ENCODE results near the gene EPG5. TPM values are rescaled to one million over a fixed set of nuclear protein-coding genes. Genes with fewer than 3 reads are reported as not detected.
"Not testable (repeated sequence)": the region's sequence is repeated elsewhere in the genome, so short reads cannot be mapped to it uniquely, and the experiment has no call there.

EPG5 gene
- total RNA-seq, 1 experiment from 2014 or later, result 22.7 TPM

DNA sequence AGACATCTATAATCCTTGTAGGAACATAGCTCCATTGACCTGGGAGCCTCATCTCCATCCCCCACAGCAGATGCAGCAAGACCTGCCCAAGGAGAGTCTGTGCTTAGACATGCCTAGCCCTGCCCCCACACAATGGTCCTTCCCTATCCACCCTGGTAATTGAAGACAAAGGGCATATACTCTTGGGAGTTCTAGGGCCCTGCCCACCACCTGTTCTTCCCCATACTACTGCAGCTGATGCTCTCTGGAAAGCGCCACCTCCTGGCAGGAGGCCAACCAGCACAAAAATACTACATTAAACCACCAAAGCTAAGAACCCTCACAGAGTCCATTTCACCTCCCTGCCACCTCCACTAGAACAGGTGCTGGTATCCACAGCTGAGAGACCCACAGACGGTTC lies 160.0 kb downstream of the EPG5 start:
- POLR2A ChIA-PET, result interaction anchor here (0.5 kb wide), 1 partner anchor 1049 kb away, joined by 3 read pairs; no protein-coding TSS in a partner anchor
- DNase-seq (ENCODE audit: low spot score) (peak; percentile 67), ATAC-seq (peak; percentile 65)
- Mint-ChIP-seq H3K9me3 (peaks cover 42% of the 10 kb centered on the region), H3K36me3 (peaks cover 19% of the 10 kb centered on the region), H3K4me1 (peaks cover 21% of the 10 kb centered on the region)
- H3K27ac Mint-ChIP-seq; H3K27me3 Mint-ChIP-seq (ENCODE audit: low read depth); H3K4me3 Mint-ChIP-seq: not testable (repeated sequence)
- 0 out of 2 replicates have a peak, but pooled peaks have one; percentile 16 for TF ChIP-seq CTCF (IDR thresholded peaks at IDR 0.05)
- CTCF ChIA-PET, result interaction anchor here (0.9 to 2.5 kb wide), 24 partner anchors 20 to 142 kb away, joined by 3 to 22 read pairs (median 6); partner anchors contain the start of gene SLC14A1

DNA sequence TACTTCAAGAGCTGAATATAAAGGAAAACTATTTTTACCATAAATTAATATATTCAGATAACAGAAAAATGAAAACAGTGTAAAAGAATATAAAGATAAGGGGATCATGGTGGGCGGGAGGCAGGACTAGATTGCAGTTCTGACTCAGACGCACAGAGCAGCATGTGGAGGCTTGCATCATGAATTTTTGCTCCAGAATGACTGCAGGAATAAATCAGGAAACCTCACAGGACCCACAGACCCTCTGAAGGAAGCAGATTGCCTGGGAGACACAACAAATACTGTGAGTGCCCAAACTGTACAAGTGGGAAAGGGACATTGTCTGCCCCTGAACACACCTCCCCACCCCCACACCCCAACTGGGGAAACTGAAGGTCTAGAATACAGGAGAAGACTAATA lies 160.9 kb downstream of the EPG5 start:
- ATAC-seq, result no peak

DNA sequence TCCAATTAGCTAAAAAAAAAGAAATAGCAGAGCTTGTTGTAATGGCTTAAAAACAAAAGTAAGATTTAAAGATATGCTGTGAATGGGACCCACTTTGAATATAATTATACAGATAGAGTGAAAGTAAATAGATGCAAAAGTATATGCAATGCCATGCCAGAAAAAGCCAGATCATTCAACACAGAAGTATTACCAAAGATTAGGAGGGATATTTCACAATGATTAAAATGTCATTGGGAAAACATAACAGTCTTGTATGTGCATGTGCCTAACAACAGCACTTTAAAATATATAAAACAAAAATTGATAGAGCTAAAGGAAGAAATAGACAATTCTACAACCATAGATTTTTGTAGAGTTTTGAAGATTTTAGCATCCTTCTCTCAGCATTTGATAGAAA lies 161.6 kb downstream of the EPG5 start:
- H3K27ac Mint-ChIP-seq, result no peak overlapping the region
- TF ChIP-seq ERG (CRISPR knock-in tag; IDR thresholded peaks at IDR 0.05) (no peak), PRRX2 (CRISPR knock-in tag; IDR thresholded peaks at IDR 0.05) (no peak), EMX1 (CRISPR knock-in tag; IDR thresholded peaks at IDR 0.05) (no peak), TEAD1 (CRISPR knock-in tag; IDR thresholded peaks at IDR 0.05) (no peak)
- TF ChIP-seq, protein P1, sequence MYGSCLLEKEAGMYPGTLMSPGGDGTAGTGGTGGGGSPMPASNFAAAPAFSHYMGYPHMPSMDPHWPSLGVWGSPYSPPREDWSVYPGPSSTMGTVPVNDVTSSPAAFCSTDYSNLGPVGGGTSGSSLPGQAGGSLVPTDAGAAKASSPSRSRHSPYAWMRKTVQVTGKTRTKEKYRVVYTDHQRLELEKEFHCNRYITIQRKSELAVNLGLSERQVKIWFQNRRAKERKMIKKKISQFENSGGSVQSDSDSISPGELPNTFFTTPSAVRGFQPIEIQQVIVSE (CRISPR knock-in tag; IDR thresholded peaks at IDR 0.05; ENCODE audit: borderline replicate concordance), result no peak
- H3K4me1 Mint-ChIP-seq, result peaks cover 21% of the 10 kb centered on the region
- H3K4me3 Mint-ChIP-seq, result no peak overlapping the region
- CTCF ChIA-PET, result interaction anchor here (2.2 kb wide), 1 partner anchor 60 kb away, joined by 10 read pairs; no protein-coding TSS in a partner anchor
- H3K27me3 Mint-ChIP-seq (ENCODE audit: low read depth), result no peaks in the 10 kb centered on the region; the same call in 1 of the 2 replicates
- DNase-seq (ENCODE audit: low spot score), result no peak
- POLR2A ChIA-PET, result no interaction called here
- H3K36me3 Mint-ChIP-seq, result peaks cover 33% of the 10 kb centered on the region
- no peak for ATAC-seq
- H3K9me3 Mint-ChIP-seq, result peaks cover 55% of the 10 kb centered on the region

More for the DNA sequence above, 160.9 kb downstream of the EPG5 start:
- no peak for TF ChIP-seq ELF4 (CRISPR knock-in tag; IDR thresholded peaks at IDR 0.05; ENCODE audit: low read depth)
- TF ChIP-seq NR1H2 (CRISPR knock-in tag; IDR thresholded peaks at IDR 0.05), result no peak
- TF ChIP-seq OVOL2 (CRISPR knock-in tag; IDR thresholded peaks at IDR 0.05; ENCODE audit: borderline replicate concordance), result no peak
- no peak for TF ChIP-seq CBFB (CRISPR knock-in tag; IDR thresholded peaks at IDR 0.05; ENCODE audit: low read depth)
- TF ChIP-seq TEAD1 (CRISPR knock-in tag; IDR thresholded peaks at IDR 0.05), result no peak
- no peak for TF ChIP-seq RELA (CRISPR knock-in tag; IDR thresholded peaks at IDR 0.05; ENCODE audit: borderline replicate concordance)
- TF ChIP-seq IRF1 (CRISPR knock-in tag; IDR thresholded peaks at IDR 0.05), result no peak
- no peak for TF ChIP-seq ZNF263 (CRISPR knock-in tag; IDR thresholded peaks at IDR 0.05; ENCODE audit: low read depth)
- TF ChIP-seq GRHL2 (CRISPR knock-in tag; IDR thresholded peaks at IDR 0.05; ENCODE audit: insufficient replicate concordance, severe bottlenecking), result no peak
- TF ChIP-seq GTF2I (CRISPR knock-in tag; conservative IDR thresholded peaks at IDR 0.05), result no peak
- TF ChIP-seq, protein P2, sequence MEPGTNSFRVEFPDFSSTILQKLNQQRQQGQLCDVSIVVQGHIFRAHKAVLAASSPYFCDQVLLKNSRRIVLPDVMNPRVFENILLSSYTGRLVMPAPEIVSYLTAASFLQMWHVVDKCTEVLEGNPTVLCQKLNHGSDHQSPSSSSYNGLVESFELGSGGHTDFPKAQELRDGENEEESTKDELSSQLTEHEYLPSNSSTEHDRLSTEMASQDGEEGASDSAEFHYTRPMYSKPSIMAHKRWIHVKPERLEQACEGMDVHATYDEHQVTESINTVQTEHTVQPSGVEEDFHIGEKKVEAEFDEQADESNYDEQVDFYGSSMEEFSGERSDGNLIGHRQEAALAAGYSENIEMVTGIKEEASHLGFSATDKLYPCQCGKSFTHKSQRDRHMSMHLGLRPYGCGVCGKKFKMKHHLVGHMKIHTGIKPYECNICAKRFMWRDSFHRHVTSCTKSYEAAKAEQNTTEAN (CRISPR knock-in tag; IDR thresholded peaks at IDR 0.05), result no peak
- TF ChIP-seq, protein P3, sequence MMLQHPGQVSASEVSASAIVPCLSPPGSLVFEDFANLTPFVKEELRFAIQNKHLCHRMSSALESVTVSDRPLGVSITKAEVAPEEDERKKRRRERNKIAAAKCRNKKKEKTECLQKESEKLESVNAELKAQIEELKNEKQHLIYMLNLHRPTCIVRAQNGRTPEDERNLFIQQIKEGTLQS (CRISPR knock-in tag; conservative IDR thresholded peaks at IDR 0.05), result no peak
- no peak for TF ChIP-seq ERG (CRISPR knock-in tag; IDR thresholded peaks at IDR 0.05)
- TF ChIP-seq TP53 (CRISPR knock-in tag; IDR thresholded peaks at IDR 0.05), result no peak
- TF ChIP-seq SMAD3 (CRISPR knock-in tag; IDR thresholded peaks at IDR 0.05; ENCODE audit: borderline replicate concordance), result no peak
- Mint-ChIP-seq H3K27ac (no peak overlapping the region), H3K36me3 (peaks cover 27% of the 10 kb centered on the region), H3K9me3 (peaks cover 48% of the 10 kb centered on the region), H3K4me3 (no peak overlapping the region), H3K27me3 (ENCODE audit: low read depth) (no peaks in the 10 kb centered on the region), H3K4me1 (peaks cover 21% of the 10 kb centered on the region)
- CTCF ChIA-PET, result interaction anchor here (0.9 to 2.5 kb wide), 12 partner anchors 19 to 83 kb away, joined by 3 to 22 read pairs (median 7); no protein-coding TSS in a partner anchor
- DNase-seq (ENCODE audit: low spot score), result no peak
- POLR2A ChIA-PET, result no interaction called here

All from WTC11 (cell line).